Esophagus muscularis mucosa (tissue), 4 donors: ENCODE results near the gene AASDHPPT. TPM values are rescaled to one million over a fixed set of nuclear protein-coding genes. Genes with fewer than 3 reads are reported as not detected.

Experiments
- DNase-seq: peaks from one replicate; pipeline ENCODE4 v3.0.0-alpha.2; 2017; ENCODE audit errors: extremely low spot score
- H3K27ac ChIP-seq, 4 donors: fragments of 200-600 bp; sonication (generic); replicated peaks in 1 of 4; 1 replicate in 3 of 4; 2 replicates in 1 of 4; pipeline ENCODE4 v1.5.1; 2016 to 2019; ENCODE audit warnings: mild to moderate bottlenecking in 1 of 4
- H3K27me3 ChIP-seq, 4 donors: fragments of 200-600 bp; sonication (generic); one replicate each; pipeline versions ENCODE4 v1.5.1 to v1.6.0; 2016 to 2019
- H3K36me3 ChIP-seq, 4 donors: fragments of 200-600 bp; sonication (generic); one replicate each; pipeline ENCODE4 v1.5.1; 2016 to 2019
- H3K4me1 ChIP-seq, 4 donors: fragments of 200-600 bp; sonication (generic); one replicate each; pipeline ENCODE4 v1.5.1; 2016 to 2019
- H3K4me3 ChIP-seq, 4 donors: fragments of 200-600 bp; sonication (generic); 1 replicate in 2 of 4; 2 replicates in 2 of 4; pipeline ENCODE4 v1.5.1; 2016 to 2019; ENCODE audit warnings: mild to moderate bottlenecking in 4 of 4, moderate library complexity in 1 of 4
- H3K9me3 ChIP-seq, 4 donors: fragments of 200-600 bp; sonication (generic); 1 replicate in 3 of 4; 2 replicates in 1 of 4; pipeline ENCODE4 v1.5.1; 2016 to 2019
- EP300 ChIP-seq: sonication (generic); formaldehyde crosslinking; IDR thresholded peaks from one replicate; pipeline ENCODE4 v1.6.1; 2017; ENCODE audit warnings: antibody characterized with exemption
- POLR2A ChIP-seq: fragments of 450-650 bp; IDR thresholded peaks from one replicate; pipeline ENCODE4 v1.6.1; 2017; ENCODE audit warnings: antibody characterized with exemption, moderate library complexity, mild to moderate bottlenecking, low read depth
- POLR2AphosphoS5 ChIP-seq, 2 donors: sonication (generic); formaldehyde crosslinking; IDR thresholded peaks; one replicate each; pipeline ENCODE4 v1.6.1; 2017; ENCODE audit warnings: antibody characterized with exemption in 2 of 2
- WGBS: methylation state at CpG from one replicate; pipeline ENCODE4 v1.1.5; 2018; 5-methylcytosine and 5-hydroxymethylcytosine counted together
- intact Hi-C: fragments of 100-400 bp; cut with DNase I; formaldehyde crosslinking; loops from one replicate; pipeline ENCODE4 v1.15.1; 2023
- total RNA-seq, 4 donors: library from RNA; depleted of rRNA; stranded (reverse); fragments of >200 nt; gene quantifications; one replicate each; pipeline versions ENCODE4 v1.1.0 to v1.2.1, GENCODE V29; 2016
- TF ChIP-seq, protein P1 (sequence below), 3 experiments: fragments of 200-600 bp in 2 of 3; fragments of 450-650 bp in 1 of 3; sonication (generic) in 2 of 3; IDR thresholded peaks; one replicate each; pipeline ENCODE4 v1.5.1; 2017 to 2019; ENCODE audit warnings: antibody characterized with exemption in 3 of 3, mild to moderate bottlenecking in 2 of 3, moderate library complexity in 1 of 3

The AASDHPPT gene
- total RNA-seq, 4 donors from 2014 or later: 23.7 to 28.0 (median 24.7) TPM

DNA sequence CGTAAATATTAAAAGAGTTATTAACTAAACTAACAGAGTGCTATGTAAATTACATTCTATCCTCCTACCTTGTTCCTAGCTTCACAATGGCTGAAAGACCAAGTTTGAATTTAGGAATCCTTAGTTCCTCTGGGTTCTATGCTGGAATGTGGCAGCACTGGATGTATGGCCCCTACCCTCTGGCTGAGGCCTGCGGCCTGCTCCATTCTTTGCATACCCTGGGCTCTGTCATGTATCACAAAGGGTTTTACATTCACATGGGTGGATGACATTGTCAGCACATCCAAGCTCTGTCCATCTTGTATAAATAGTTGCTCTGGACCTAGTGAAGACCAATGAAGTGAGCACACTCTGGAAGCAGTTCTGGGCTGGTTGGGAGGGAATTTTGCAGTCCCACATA is 54.5 kb downstream of the AASDHPPT start:
- intact Hi-C loops: no loop called here
- no peak for TF ChIP-seq POLR2A
- TF ChIP-seq, protein P1, sequence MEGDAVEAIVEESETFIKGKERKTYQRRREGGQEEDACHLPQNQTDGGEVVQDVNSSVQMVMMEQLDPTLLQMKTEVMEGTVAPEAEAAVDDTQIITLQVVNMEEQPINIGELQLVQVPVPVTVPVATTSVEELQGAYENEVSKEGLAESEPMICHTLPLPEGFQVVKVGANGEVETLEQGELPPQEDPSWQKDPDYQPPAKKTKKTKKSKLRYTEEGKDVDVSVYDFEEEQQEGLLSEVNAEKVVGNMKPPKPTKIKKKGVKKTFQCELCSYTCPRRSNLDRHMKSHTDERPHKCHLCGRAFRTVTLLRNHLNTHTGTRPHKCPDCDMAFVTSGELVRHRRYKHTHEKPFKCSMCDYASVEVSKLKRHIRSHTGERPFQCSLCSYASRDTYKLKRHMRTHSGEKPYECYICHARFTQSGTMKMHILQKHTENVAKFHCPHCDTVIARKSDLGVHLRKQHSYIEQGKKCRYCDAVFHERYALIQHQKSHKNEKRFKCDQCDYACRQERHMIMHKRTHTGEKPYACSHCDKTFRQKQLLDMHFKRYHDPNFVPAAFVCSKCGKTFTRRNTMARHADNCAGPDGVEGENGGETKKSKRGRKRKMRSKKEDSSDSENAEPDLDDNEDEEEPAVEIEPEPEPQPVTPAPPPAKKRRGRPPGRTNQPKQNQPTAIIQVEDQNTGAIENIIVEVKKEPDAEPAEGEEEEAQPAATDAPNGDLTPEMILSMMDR (IDR thresholded peaks at IDR 0.05): no peak
- TF ChIP-seq POLR2AphosphoS5 (IDR thresholded peaks at IDR 0.05): no peak
- DNase-seq: no peak
- Histone ChIP-seq H3K4me3 (no peak overlapping the region), H3K36me3 (no peaks in the 10 kb centered on the region), H3K4me1 (no peaks in the 10 kb centered on the region), H3K27me3 (no peaks in the 10 kb centered on the region), H3K9me3 (no peaks in the 10 kb centered on the region), H3K27ac (no peak overlapping the region)
- WGBS: 91% methylated on average over 2 of the region's 2 CpGs

DNA sequence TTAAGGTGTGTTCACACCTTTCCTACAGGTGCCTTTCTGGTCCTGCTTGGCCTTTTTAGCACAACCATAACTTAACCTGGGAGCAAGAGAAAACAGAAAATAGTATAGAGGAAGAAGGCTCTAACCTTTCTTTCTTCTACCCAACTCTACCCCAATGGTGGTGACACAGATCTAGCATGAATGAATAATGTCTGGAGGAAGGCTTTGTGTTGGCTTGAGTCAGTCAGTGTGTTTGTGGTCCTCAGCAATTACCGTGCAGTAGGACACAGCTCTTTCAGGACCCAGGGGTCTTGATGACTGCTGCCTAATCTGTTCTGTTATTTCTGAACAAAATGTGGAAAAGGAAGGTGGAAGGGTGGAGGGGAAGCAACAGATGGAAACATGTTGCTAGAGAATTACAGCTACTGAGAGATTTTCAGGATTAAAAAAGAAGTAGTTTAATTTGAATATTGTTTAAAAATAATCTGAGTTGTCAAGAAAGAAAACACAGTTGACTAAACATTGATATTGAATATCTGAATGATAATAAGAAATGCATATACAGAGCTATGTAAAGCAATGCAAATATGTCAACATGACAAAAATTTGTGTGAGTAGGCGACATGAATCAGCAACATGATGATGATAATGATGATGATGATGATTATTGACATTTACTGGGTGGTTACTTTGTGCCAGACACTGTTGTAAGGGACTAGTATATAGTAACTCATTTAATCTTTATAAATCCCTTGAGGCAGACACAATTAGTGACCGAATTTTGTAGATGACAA is 55.3 kb downstream of the AASDHPPT start:
- H3K36me3 ChIP-seq: no peaks in the 10 kb centered on the region
- no peak for DNase-seq
- H3K4me3 ChIP-seq: no peak overlapping the region
- H3K4me1 ChIP-seq: no peaks in the 10 kb centered on the region
- intact Hi-C loops: no loop called here
- 92% methylated on average over 3 of the region's 3 CpGs for WGBS
- H3K9me3 ChIP-seq: no peaks in the 10 kb centered on the region
- no peak overlapping the region for H3K27ac ChIP-seq
- H3K27me3 ChIP-seq: no peaks in the 10 kb centered on the region
- TF ChIP-seq EP300: no peak
- TF ChIP-seq, protein P1 (IDR thresholded peaks at IDR 0.05): no peak
- no peak for TF ChIP-seq POLR2A
- no peak for TF ChIP-seq POLR2AphosphoS5 (IDR thresholded peaks at IDR 0.05)

DNA sequence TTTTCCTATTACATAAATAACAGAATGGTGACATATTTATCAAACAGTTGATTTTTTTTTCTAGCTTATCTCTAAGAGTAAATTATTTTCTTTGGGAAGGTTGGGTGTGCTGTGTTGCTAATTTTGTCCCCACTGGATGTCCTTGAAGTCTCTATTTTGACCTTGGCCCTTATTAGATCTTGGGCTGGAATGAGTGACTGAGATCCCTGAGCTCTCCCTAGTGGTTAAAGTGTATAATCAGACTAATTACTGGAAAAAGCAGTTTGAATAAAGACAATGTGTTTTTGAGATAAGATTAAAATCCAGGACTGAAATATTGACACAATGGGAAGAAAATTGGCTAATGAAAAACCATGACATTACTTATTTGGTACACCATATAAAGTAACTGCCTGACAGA is 56.1 kb downstream of the AASDHPPT start:
- H3K27ac ChIP-seq: no peak overlapping the region
- H3K9me3 ChIP-seq: no peaks in the 10 kb centered on the region
- no peak for DNase-seq
- no peaks in the 10 kb centered on the region for H3K36me3 ChIP-seq
- no peak overlapping the region for H3K4me3 ChIP-seq
- intact Hi-C loops: no loop called here
- TF ChIP-seq, protein P1 (IDR thresholded peaks at IDR 0.05): no peak
- no peak for TF ChIP-seq POLR2AphosphoS5 (IDR thresholded peaks at IDR 0.05)
- TF ChIP-seq POLR2A: no peak
- TF ChIP-seq EP300: no peak
- H3K4me1 ChIP-seq: no peaks in the 10 kb centered on the region
- no peaks in the 10 kb centered on the region for H3K27me3 ChIP-seq

DNA sequence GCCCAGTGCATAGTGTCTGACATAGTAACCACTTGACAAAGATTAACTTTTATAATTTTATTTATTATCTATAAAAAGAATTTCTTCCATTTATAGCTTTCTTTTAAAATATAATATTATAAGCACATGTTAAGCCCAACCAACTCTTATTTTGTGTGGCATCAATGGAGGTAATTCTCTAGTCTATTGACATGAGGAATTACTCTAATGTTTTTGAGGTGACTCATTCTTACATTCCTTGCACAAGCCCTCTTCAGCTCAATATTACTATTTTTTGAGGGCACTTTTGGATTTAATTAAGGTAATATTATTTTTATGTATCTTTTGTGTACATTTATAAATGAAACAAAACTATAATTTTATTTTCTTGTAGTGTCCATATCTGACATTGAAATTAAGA is 59.6 kb downstream of the AASDHPPT start:
- H3K27ac ChIP-seq: no peak overlapping the region
- no peaks in the 10 kb centered on the region for H3K27me3 ChIP-seq
- no peaks in the 10 kb centered on the region for H3K36me3 ChIP-seq
- intact Hi-C loops: no loop called here
- no peak overlapping the region for H3K4me3 ChIP-seq
- no peak for DNase-seq
- H3K9me3 ChIP-seq: no peaks in the 10 kb centered on the region
- TF ChIP-seq EP300 (no peak), POLR2AphosphoS5 (IDR thresholded peaks at IDR 0.05) (no peak), POLR2A (no peak)
- TF ChIP-seq, protein P1 (IDR thresholded peaks at IDR 0.05): no peak
- H3K4me1 ChIP-seq: no peaks in the 10 kb centered on the region

DNA sequence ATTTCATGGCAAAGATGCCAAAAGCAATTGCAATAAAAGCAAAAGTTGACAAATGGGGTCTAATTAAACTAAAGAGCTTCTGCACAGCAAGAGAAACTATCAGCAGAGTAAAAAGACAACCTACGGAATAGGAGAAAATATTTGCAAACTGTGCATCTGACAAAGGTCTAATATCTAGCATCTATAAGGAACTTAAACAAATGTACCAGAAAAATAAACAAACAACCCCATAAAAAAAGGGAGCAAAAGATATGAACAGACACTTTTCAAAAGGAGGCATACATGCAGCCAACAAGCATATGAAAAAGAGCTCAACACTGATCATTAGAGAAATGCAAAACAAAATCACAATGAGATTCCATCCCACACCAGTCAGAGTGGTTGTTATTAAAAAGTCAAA is 60.3 kb downstream of the AASDHPPT start:
- WGBS: 84% methylated on average over 1 of the region's 1 CpG
- Histone ChIP-seq H3K36me3 (no peaks in the 10 kb centered on the region), H3K4me3 (no peak overlapping the region), H3K4me1 (no peaks in the 10 kb centered on the region), H3K27ac (no peak overlapping the region), H3K9me3 (no peaks in the 10 kb centered on the region), H3K27me3 (no peaks in the 10 kb centered on the region)
- no peak for DNase-seq
- intact Hi-C loops: no loop called here
- TF ChIP-seq, protein P1 (IDR thresholded peaks at IDR 0.05): no peak
- TF ChIP-seq POLR2AphosphoS5 (IDR thresholded peaks at IDR 0.05) (no peak), EP300 (no peak), POLR2A (no peak)
